ENCODE data around the gene HSPB2.
A peak's percentile ranks its signal among the peaks of the same experiment; 100 is the strongest.

The HSPB2 gene

DNA sequence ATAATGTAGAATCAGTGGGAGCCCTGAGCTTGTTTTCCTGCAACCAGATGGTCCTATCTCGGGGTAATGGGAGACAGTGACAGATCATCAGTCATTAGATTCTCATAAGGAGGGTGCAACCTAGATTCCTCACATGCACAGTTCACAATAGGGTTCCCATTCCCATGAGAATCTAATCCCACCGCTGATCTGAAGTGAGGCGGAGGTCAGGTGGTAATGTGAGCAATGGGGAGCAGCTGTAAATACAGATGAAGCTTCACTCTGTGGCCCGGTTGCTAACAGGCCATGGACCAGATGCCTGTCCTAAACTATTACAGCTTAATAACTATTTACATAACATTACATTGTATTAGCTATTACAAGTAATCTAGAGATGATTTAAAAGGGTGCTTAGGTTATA, 41.6 kb downstream of the HSPB2 start:
- TF ChIP-seq SPI1 (IDR thresholded peaks at IDR 0.05; ENCODE audit: borderline replicate concordance, low read depth) (no peak), GABPA (IDR thresholded peaks at IDR 0.05; ENCODE audit: low read depth) (no peak), POLR2AphosphoS5 (IDR thresholded peaks at IDR 0.05; ENCODE audit: low read depth) (no peak)
- TF ChIP-seq, protein P1, sequence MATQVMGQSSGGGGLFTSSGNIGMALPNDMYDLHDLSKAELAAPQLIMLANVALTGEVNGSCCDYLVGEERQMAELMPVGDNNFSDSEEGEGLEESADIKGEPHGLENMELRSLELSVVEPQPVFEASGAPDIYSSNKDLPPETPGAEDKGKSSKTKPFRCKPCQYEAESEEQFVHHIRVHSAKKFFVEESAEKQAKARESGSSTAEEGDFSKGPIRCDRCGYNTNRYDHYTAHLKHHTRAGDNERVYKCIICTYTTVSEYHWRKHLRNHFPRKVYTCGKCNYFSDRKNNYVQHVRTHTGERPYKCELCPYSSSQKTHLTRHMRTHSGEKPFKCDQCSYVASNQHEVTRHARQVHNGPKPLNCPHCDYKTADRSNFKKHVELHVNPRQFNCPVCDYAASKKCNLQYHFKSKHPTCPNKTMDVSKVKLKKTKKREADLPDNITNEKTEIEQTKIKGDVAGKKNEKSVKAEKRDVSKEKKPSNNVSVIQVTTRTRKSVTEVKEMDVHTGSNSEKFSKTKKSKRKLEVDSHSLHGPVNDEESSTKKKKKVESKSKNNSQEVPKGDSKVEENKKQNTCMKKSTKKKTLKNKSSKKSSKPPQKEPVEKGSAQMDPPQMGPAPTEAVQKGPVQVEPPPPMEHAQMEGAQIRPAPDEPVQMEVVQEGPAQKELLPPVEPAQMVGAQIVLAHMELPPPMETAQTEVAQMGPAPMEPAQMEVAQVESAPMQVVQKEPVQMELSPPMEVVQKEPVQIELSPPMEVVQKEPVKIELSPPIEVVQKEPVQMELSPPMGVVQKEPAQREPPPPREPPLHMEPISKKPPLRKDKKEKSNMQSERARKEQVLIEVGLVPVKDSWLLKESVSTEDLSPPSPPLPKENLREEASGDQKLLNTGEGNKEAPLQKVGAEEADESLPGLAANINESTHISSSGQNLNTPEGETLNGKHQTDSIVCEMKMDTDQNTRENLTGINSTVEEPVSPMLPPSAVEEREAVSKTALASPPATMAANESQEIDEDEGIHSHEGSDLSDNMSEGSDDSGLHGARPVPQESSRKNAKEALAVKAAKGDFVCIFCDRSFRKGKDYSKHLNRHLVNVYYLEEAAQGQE (IDR thresholded peaks at IDR 0.05; ENCODE audit: insufficient replicate concordance, low read depth) = no peak
- TF ChIP-seq, protein P2, sequence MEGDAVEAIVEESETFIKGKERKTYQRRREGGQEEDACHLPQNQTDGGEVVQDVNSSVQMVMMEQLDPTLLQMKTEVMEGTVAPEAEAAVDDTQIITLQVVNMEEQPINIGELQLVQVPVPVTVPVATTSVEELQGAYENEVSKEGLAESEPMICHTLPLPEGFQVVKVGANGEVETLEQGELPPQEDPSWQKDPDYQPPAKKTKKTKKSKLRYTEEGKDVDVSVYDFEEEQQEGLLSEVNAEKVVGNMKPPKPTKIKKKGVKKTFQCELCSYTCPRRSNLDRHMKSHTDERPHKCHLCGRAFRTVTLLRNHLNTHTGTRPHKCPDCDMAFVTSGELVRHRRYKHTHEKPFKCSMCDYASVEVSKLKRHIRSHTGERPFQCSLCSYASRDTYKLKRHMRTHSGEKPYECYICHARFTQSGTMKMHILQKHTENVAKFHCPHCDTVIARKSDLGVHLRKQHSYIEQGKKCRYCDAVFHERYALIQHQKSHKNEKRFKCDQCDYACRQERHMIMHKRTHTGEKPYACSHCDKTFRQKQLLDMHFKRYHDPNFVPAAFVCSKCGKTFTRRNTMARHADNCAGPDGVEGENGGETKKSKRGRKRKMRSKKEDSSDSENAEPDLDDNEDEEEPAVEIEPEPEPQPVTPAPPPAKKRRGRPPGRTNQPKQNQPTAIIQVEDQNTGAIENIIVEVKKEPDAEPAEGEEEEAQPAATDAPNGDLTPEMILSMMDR (IDR thresholded peaks at IDR 0.05; ENCODE audit: insufficient read depth, low read length) = no peak
- DNase-seq (ENCODE audit: low read depth in 1 of 2, low spot score in 1 of 2) = no peak
- Histone ChIP-seq H3K27me3 (ENCODE audit: insufficient read depth, poor library complexity, severe bottlenecking) (no peaks in the 10 kb centered on the region), H3K27ac (replicated peaks) (no peak overlapping the region), H3K4me3 (replicated peaks; ENCODE audit: insufficient read depth, low read length) (no peak overlapping the region)

DNA sequence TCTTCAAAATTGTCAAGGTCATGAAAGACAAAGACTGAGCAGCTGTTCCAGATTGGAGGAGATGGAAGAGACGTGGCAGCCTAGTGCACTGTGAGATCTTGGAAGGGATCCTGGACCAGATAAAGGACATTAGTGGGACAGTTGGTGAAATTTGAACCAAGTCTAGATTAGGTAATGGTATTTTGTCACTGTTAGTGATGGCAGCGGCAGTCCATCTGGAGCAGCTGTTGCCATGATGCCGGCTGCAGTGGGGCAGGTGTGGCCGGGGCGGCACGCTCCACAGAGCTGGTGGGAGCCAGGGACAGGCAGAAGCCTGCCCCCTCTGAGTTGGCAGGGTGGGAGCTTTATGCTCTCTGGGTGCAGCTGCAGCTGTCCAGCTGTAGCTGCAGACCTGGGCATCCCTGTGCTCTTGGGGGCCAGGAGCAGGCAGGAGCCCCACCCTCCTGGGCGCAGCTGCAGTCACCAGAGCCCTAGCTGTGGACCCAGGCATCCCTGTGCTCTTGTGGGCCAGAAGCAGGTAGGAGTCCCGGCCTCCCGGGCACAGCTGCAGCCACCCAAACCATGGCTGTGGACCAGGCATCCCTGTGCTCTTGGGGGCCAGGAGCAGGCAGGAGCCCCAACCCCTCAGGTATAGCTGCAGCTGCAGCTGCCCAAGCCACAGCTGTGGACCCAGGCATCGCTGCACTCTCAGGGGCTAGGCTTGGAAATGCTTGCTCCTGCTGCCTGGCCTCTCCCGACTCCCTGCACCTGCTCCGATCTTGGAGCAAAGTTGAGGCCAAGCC, 45.3 kb downstream of the HSPB2 start:
- no peak for DNase-seq (ENCODE audit: low read depth in 1 of 2, low spot score in 1 of 2)
- TF ChIP-seq, protein P1 (IDR thresholded peaks at IDR 0.05; ENCODE audit: insufficient replicate concordance, low read depth) = no peak
- no peak for TF ChIP-seq POLR2AphosphoS5 (IDR thresholded peaks at IDR 0.05; ENCODE audit: low read depth)
- no peak for TF ChIP-seq SPI1 (IDR thresholded peaks at IDR 0.05; ENCODE audit: borderline replicate concordance, low read depth)
- Histone ChIP-seq H3K27me3 (ENCODE audit: insufficient read depth, poor library complexity, severe bottlenecking) (no peaks in the 10 kb centered on the region), H3K27ac (replicated peaks) (no peak overlapping the region), H3K4me3 (replicated peaks; ENCODE audit: insufficient read depth, low read length) (no peak overlapping the region)

DNA sequence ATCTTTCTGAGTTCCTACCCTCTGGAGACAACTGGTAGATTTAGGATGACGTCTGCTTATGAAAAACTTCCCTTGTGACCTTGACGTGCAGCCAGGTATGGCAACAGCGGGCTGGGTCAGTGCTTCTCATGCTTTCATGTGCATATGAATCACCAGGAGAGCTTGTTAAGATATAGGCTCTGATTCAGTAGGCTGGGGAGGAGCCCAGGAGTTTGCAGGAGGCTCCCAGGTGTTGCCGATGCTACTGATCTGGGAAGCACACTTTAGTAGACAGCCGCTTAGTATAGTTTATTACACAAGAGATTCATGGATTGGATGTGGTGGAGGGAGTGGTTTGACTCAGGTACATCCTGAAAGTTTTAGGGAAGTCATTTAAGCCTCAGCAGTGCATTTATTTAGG, 48.4 kb downstream of the HSPB2 start:
- no peaks in the 10 kb centered on the region for H3K27me3 ChIP-seq (ENCODE audit: insufficient read depth, poor library complexity, severe bottlenecking)
- no peak for TF ChIP-seq POLR2AphosphoS5 (IDR thresholded peaks at IDR 0.05; ENCODE audit: low read depth)
- TF ChIP-seq GABPA (IDR thresholded peaks at IDR 0.05; ENCODE audit: low read depth) = no peak
- 0 out of 2 replicates have a peak, but pooled peaks have one; percentile 4 for TF ChIP-seq SPI1 (IDR thresholded peaks at IDR 0.05; ENCODE audit: borderline replicate concordance, low read depth)
- H3K27ac ChIP-seq (replicated peaks) = no peak overlapping the region
- no peak for DNase-seq (ENCODE audit: low read depth in 1 of 2, low spot score in 1 of 2)
- H3K4me3 ChIP-seq (replicated peaks; ENCODE audit: insufficient read depth, low read length) = no peak overlapping the region

DNA sequence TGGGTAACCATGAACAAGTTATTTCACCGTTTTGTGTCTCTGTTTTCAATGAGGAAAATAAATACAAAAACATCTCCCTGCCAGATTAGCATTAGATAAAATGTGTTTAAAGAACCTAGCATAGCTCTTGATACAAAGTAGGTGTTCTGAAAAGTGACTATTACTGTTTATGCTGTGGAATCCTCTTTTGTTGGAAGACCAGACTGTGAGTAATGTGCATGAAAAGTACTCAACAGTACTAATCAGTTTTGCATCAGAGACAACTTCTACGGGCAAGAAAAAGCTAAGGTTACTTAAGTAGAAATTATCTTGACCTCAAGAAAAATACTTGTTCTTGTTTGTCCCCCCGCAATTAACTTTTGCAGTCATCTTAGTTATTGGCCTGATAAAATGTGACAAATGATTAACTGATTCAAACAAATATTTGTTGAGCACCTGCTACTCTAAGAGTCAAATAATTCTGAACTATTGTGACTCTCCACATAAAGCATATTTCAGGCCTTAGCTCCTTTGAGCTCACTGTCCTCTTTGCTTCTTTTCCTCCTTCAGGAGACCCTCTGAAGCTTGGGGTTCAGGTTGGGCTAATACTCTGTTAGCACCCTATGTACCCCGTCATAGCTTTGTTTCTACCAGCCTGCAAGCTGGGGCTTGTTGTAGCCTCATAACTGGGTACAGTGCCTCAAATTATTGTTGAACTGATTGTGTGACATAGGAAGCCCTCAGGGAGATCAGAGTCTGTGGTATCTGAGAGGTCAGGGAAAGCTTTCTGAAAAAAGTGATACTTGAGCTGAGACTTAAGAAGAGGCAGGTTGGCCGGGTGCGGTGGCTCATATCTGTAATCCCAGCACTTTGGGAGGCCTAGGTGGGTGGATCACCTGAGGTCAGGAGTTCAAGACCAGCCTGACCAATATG, 49.1 kb downstream of the HSPB2 start:
- no peak for DNase-seq (ENCODE audit: low read depth in 1 of 2, low spot score in 1 of 2)
- Histone ChIP-seq H3K27ac (replicated peaks) (no peak overlapping the region), H3K4me3 (replicated peaks; ENCODE audit: insufficient read depth, low read length) (no peak overlapping the region), H3K27me3 (ENCODE audit: insufficient read depth, poor library complexity, severe bottlenecking) (no peaks in the 10 kb centered on the region)
- TF ChIP-seq SPI1 (IDR thresholded peaks at IDR 0.05; ENCODE audit: borderline replicate concordance, low read depth) (no peak), POLR2AphosphoS5 (IDR thresholded peaks at IDR 0.05; ENCODE audit: low read depth) (no peak), GABPA (IDR thresholded peaks at IDR 0.05; ENCODE audit: low read depth) (no peak)
- TF ChIP-seq, protein P2 (IDR thresholded peaks at IDR 0.05; ENCODE audit: insufficient read depth, low read length) = no peak
- TF ChIP-seq, protein P1 (IDR thresholded peaks at IDR 0.05; ENCODE audit: insufficient replicate concordance, low read depth) = no peak

Data from HL-60 (cell line).